ENCODE measurements around the gene MS4A3. TPM values are rescaled to one million over a fixed set of nuclear protein-coding genes. Genes with fewer than 3 reads are reported as not detected.
"Not testable (repeated sequence)": the region's sequence is repeated elsewhere in the genome, so short reads cannot be mapped to it uniquely, and the experiment has no call there.

The MS4A3 gene
- polyA plus RNA-seq, 1 donor = 0.24 TPM

- Histone ChIP-seq H3K27ac (ENCODE audit: low read length) (no peak overlapping the region), H3K36me3 (ENCODE audit: control insufficient read depth, insufficient read depth, low read length) (no peaks in the 10 kb centered on the region), H3K4me3 (ENCODE audit: low read length) (no peak overlapping the region), H3K4me1 (ENCODE audit: control insufficient read depth, insufficient read depth, low read length) (no peaks in the 10 kb centered on the region), H3K9me3 (ENCODE audit: control insufficient read depth, low read depth, low read length) (no peaks in the 10 kb centered on the region), H3K27me3 (ENCODE audit: control insufficient read depth, insufficient read depth, low read length) (no peaks in the 10 kb centered on the region)
- no CpG with 5 or more reads among the region's 1 CpG for WGBS (ENCODE audit: insufficient coverage, low lambda C conversion rate)
- DNase-seq = no peak
Measured at GRCh38 chr11:60064111-60064510, 7.6 kb downstream of the MS4A3 start.

GRCh38 chr11:60065801-60066200 lies 9.3 kb downstream of the MS4A3 start:
- no peak overlapping the region for H3K27ac ChIP-seq (ENCODE audit: low read length)
- H3K9me3 ChIP-seq (ENCODE audit: control insufficient read depth, low read depth, low read length) = no peaks in the 10 kb centered on the region
- H3K27me3 ChIP-seq (ENCODE audit: control insufficient read depth, insufficient read depth, low read length) = no peaks in the 10 kb centered on the region
- 100% methylated on average over 1 of the region's 1 CpG for WGBS (ENCODE audit: insufficient coverage, low lambda C conversion rate)
- H3K4me3 ChIP-seq (ENCODE audit: low read length) = no peak overlapping the region
- no peaks in the 10 kb centered on the region for H3K36me3 ChIP-seq (ENCODE audit: control insufficient read depth, insufficient read depth, low read length)
- no peak for DNase-seq
- no peaks in the 10 kb centered on the region for H3K4me1 ChIP-seq (ENCODE audit: control insufficient read depth, insufficient read depth, low read length)

GRCh38 chr11:60069450-60069849 lies 13.0 kb downstream of the MS4A3 start:
- Histone ChIP-seq H3K27ac (ENCODE audit: low read length) (no peak overlapping the region), H3K27me3 (ENCODE audit: control insufficient read depth, insufficient read depth, low read length) (no peaks in the 10 kb centered on the region), H3K4me3 (ENCODE audit: low read length) (no peak overlapping the region), H3K36me3 (ENCODE audit: control insufficient read depth, insufficient read depth, low read length) (no peaks in the 10 kb centered on the region), H3K9me3 (ENCODE audit: control insufficient read depth, low read depth, low read length) (no peaks in the 10 kb centered on the region), H3K4me1 (ENCODE audit: control insufficient read depth, insufficient read depth, low read length) (no peaks in the 10 kb centered on the region)
- no peak for DNase-seq
- WGBS (ENCODE audit: insufficient coverage, low lambda C conversion rate) = no CpG with 5 or more reads among the region's 2 CpGs

- not testable (repeated sequence) for H3K27ac ChIP-seq (ENCODE audit: low read length); H3K9me3 ChIP-seq (ENCODE audit: control insufficient read depth, low read depth, low read length); H3K27me3 ChIP-seq (ENCODE audit: control insufficient read depth, insufficient read depth, low read length); H3K4me3 ChIP-seq (ENCODE audit: low read length); DNase-seq; H3K4me1 ChIP-seq (ENCODE audit: control insufficient read depth, insufficient read depth, low read length); H3K36me3 ChIP-seq (ENCODE audit: control insufficient read depth, insufficient read depth, low read length)
- 29% methylated on average over 1 of the region's 6 CpGs for WGBS (ENCODE audit: insufficient coverage, low lambda C conversion rate)
Measured at GRCh38 chr11:60071644-60072043, 15.2 kb downstream of the MS4A3 start.

GRCh38 chr11:60077216-60077817 lies 20.9 kb downstream of the MS4A3 start:
- WGBS (ENCODE audit: insufficient coverage, low lambda C conversion rate) = 93% methylated on average over 6 of the region's 15 CpGs
- no peak for DNase-seq
- no peak overlapping the region for H3K27ac ChIP-seq (ENCODE audit: low read length)
- no peak overlapping the region for H3K4me3 ChIP-seq (ENCODE audit: low read length)
- no peaks in the 10 kb centered on the region for H3K36me3 ChIP-seq (ENCODE audit: control insufficient read depth, insufficient read depth, low read length)
- no peaks in the 10 kb centered on the region for H3K27me3 ChIP-seq (ENCODE audit: control insufficient read depth, insufficient read depth, low read length)
- H3K4me1 ChIP-seq (ENCODE audit: control insufficient read depth, insufficient read depth, low read length) = no peaks in the 10 kb centered on the region
- peaks cover 4% of the 10 kb centered on the region for H3K9me3 ChIP-seq (ENCODE audit: control insufficient read depth, low read depth, low read length)

GRCh38 chr11:60077981-60078380 lies 21.5 kb downstream of the MS4A3 start:
- no peaks in the 10 kb centered on the region for H3K4me1 ChIP-seq (ENCODE audit: control insufficient read depth, insufficient read depth, low read length)
- H3K27me3 ChIP-seq (ENCODE audit: control insufficient read depth, insufficient read depth, low read length) = no peaks in the 10 kb centered on the region
- DNase-seq = no peak
- H3K9me3 ChIP-seq (ENCODE audit: control insufficient read depth, low read depth, low read length) = peaks cover 4% of the 10 kb centered on the region
- no CpG with 5 or more reads among the region's 1 CpG for WGBS (ENCODE audit: insufficient coverage, low lambda C conversion rate)
- H3K36me3 ChIP-seq (ENCODE audit: control insufficient read depth, insufficient read depth, low read length) = no peaks in the 10 kb centered on the region
- no peak overlapping the region for H3K27ac ChIP-seq (ENCODE audit: low read length)
- H3K4me3 ChIP-seq (ENCODE audit: low read length) = no peak overlapping the region

GRCh38 chr11:60078745-60079144 lies 22.3 kb downstream of the MS4A3 start:
- Histone ChIP-seq H3K36me3 (ENCODE audit: control insufficient read depth, insufficient read depth, low read length) (no peaks in the 10 kb centered on the region), H3K27me3 (ENCODE audit: control insufficient read depth, insufficient read depth, low read length) (no peaks in the 10 kb centered on the region), H3K9me3 (ENCODE audit: control insufficient read depth, low read depth, low read length) (peaks cover 4% of the 10 kb centered on the region), H3K27ac (ENCODE audit: low read length) (no peak overlapping the region), H3K4me1 (ENCODE audit: control insufficient read depth, insufficient read depth, low read length) (no peaks in the 10 kb centered on the region), H3K4me3 (ENCODE audit: low read length) (no peak overlapping the region)
- no peak for DNase-seq
- WGBS (ENCODE audit: insufficient coverage, low lambda C conversion rate) = 100% methylated on average over 1 of the region's 4 CpGs

GRCh38 chr11:60080535-60080934 lies 24.1 kb downstream of the MS4A3 start:
- H3K4me3 ChIP-seq (ENCODE audit: low read length) = no peak overlapping the region

GRCh38 chr11:60084631-60085273 lies 28.3 kb downstream of the MS4A3 start:
- 80% methylated on average over 1 of the region's 3 CpGs for WGBS (ENCODE audit: insufficient coverage, low lambda C conversion rate)

More at GRCh38 chr11:60080535-60080934, 24.1 kb downstream of the MS4A3 start:
- Histone ChIP-seq H3K9me3 (ENCODE audit: control insufficient read depth, low read depth, low read length) (peaks cover 4% of the 10 kb centered on the region), H3K27ac (ENCODE audit: low read length) (no peak overlapping the region), H3K27me3 (ENCODE audit: control insufficient read depth, insufficient read depth, low read length) (no peaks in the 10 kb centered on the region), H3K36me3 (ENCODE audit: control insufficient read depth, insufficient read depth, low read length) (no peaks in the 10 kb centered on the region), H3K4me1 (ENCODE audit: control insufficient read depth, insufficient read depth, low read length) (no peaks in the 10 kb centered on the region)
- DNase-seq = no peak
- no CpG with 5 or more reads among the region's 3 CpGs for WGBS (ENCODE audit: insufficient coverage, low lambda C conversion rate)

GRCh38 chr11:60085909-60086308 lies 29.4 kb downstream of the MS4A3 start:
- H3K27me3 ChIP-seq (ENCODE audit: control insufficient read depth, insufficient read depth, low read length) = no peaks in the 10 kb centered on the region
- no peak overlapping the region for H3K27ac ChIP-seq (ENCODE audit: low read length)
- no peak for DNase-seq
- no peaks in the 10 kb centered on the region for H3K36me3 ChIP-seq (ENCODE audit: control insufficient read depth, insufficient read depth, low read length)
- H3K4me3 ChIP-seq (ENCODE audit: low read length) = no peak overlapping the region
- no peaks in the 10 kb centered on the region for H3K4me1 ChIP-seq (ENCODE audit: control insufficient read depth, insufficient read depth, low read length)
- WGBS (ENCODE audit: insufficient coverage, low lambda C conversion rate) = no CpG with 5 or more reads among the region's 2 CpGs
- H3K9me3 ChIP-seq (ENCODE audit: control insufficient read depth, low read depth, low read length) = no peaks in the 10 kb centered on the region

More at GRCh38 chr11:60084631-60085273, 28.3 kb downstream of the MS4A3 start:
- Histone ChIP-seq H3K9me3 (ENCODE audit: control insufficient read depth, low read depth, low read length) (no peaks in the 10 kb centered on the region), H3K27me3 (ENCODE audit: control insufficient read depth, insufficient read depth, low read length) (no peaks in the 10 kb centered on the region), H3K4me3 (ENCODE audit: low read length) (no peak overlapping the region), H3K27ac (ENCODE audit: low read length) (no peak overlapping the region), H3K36me3 (ENCODE audit: control insufficient read depth, insufficient read depth, low read length) (no peaks in the 10 kb centered on the region), H3K4me1 (ENCODE audit: control insufficient read depth, insufficient read depth, low read length) (no peaks in the 10 kb centered on the region)
- no peak for DNase-seq

- Histone ChIP-seq H3K9me3 (ENCODE audit: control insufficient read depth, low read depth, low read length) (no peaks in the 10 kb centered on the region), H3K4me1 (ENCODE audit: control insufficient read depth, insufficient read depth, low read length) (no peaks in the 10 kb centered on the region), H3K4me3 (ENCODE audit: low read length) (no peak overlapping the region), H3K27me3 (ENCODE audit: control insufficient read depth, insufficient read depth, low read length) (no peaks in the 10 kb centered on the region), H3K36me3 (ENCODE audit: control insufficient read depth, insufficient read depth, low read length) (no peaks in the 10 kb centered on the region), H3K27ac (ENCODE audit: low read length) (no peak overlapping the region)
- WGBS (ENCODE audit: insufficient coverage, low lambda C conversion rate) = no CpG with 5 or more reads among the region's 1 CpG
- no peak for DNase-seq
Measured at GRCh38 chr11:60087239-60087638, 30.8 kb downstream of the MS4A3 start.

All from large intestine (tissue), 3 donors.